Measurements from ENCODE around the gene CHRND.

Gene CHRND

DNA sequence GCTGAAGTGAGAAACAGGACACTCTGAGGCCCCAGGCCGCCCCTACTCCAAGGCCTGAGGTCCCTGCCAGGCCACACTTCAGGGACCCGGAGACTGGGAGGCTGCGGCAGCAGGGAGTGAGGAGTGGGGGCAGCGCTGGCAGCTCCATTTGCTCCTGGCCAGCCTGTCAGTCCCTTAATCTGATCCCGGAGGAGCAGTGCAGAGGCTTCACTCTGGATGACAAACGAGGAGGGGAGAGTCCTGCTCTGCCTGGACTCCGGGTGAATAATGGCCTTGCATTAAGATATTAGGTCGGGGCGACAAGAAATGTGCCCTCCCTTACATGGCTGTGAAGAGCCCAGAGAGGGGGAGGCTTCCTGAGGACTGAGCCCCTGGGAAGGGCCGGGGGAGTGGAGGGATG is 20.1 kb upstream of the CHRND start:
- Histone ChIP-seq H3K4me1 (ENCODE audit: insufficient read depth, low read length) (peaks cover 12% of the 10 kb centered on the region; the same call in 1 of the 2 replicates), H3K9me3 (ENCODE audit: control insufficient read depth, insufficient read depth, low read length) (no peaks in the 10 kb centered on the region; the same call in 1 of the 2 replicates), H3K9ac (ENCODE audit: low read depth, low read length) (no peak overlapping the region), H3K36me3 (ENCODE audit: insufficient read depth, low read length) (no peaks in the 10 kb centered on the region)

DNA sequence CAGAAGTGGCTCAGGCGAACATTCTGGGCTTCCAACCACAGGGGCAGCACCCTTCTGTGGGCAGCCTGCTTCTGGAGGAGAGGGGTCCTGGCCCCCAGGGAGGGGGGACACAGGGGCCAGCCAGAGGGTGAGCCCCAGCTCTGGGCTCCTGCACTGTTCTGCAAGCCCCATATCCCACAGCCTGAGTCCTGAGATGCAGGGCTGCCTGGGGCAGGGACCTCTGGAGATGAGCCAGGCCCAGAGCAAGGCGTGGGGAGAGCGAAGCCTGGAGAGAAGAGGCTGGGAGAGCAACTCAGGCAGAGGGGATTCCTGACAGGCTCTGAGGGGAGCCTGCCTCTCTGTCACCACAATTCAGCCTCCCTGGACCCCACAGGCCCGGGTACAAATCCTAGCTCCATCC is 19.3 kb upstream of the CHRND start:
- Histone ChIP-seq H3K9ac (ENCODE audit: low read depth, low read length) (no peak overlapping the region), H3K9me3 (ENCODE audit: control insufficient read depth, insufficient read depth, low read length) (no peaks in the 10 kb centered on the region; the same call in 1 of the 2 replicates), H3K4me1 (ENCODE audit: insufficient read depth, low read length) (peaks cover 12% of the 10 kb centered on the region; the same call in 1 of the 2 replicates), H3K36me3 (ENCODE audit: insufficient read depth, low read length) (no peaks in the 10 kb centered on the region)

DNA sequence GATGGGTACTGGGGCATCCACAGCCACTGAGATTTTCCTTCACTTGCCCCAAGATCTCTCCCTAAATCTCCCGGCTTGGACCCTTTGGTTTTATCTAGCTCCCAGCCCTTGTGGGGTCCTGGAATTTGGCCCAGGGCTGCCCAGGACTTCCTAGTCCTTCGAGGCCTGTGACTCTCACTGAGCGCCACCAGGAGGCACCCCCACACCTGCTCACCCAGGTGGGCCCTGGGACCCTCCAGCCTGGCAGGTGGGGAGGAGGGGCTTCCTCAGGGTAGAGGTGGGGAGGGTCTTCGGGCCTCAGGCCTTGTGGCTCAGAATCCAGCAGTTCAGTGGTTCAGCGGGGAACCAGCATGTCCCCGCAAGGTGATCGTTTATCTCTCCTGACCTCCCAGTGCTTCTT is 17.7 kb upstream of the CHRND start:
- Histone ChIP-seq H3K9me3 (ENCODE audit: control insufficient read depth, insufficient read depth, low read length) (no peaks in the 10 kb centered on the region; the same call in 1 of the 2 replicates), H3K36me3 (ENCODE audit: insufficient read depth, low read length) (no peaks in the 10 kb centered on the region), H3K4me1 (ENCODE audit: insufficient read depth, low read length) (peaks cover 9% of the 10 kb centered on the region; the same call in 1 of the 2 replicates), H3K9ac (ENCODE audit: low read depth, low read length) (no peak overlapping the region)

DNA sequence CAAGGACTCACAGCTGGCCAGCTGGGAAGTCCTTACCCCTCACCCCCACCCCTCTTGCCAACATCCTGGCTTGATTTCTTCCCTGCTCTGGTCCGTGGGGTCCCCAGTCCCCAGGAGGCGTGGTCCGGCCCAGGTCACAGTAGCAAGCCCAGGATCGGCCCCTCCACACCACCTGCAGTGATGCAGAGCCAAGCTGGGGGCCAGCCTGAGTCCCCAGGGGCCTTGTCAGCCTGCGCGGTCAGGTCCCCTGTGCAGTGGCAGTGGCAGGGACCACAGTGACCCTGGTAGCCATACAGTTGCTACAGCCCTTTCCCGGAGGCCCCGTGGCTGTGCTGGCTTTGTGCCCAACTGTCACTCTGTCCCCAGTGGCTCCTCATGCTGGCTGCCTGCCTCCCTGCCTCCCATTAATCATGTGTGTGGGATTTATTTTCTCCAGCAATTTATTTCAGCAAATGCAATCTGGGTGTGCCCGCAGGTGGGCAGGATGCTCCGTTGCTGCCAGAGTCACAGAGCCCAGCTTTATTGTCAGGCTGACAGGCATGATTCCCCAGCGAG is 14.5 kb upstream of the CHRND start:
- H3K9ac ChIP-seq (ENCODE audit: low read depth, low read length) = no peak overlapping the region
- no peaks in the 10 kb centered on the region for H3K9me3 ChIP-seq (ENCODE audit: control insufficient read depth, insufficient read depth, low read length)
- H3K36me3 ChIP-seq (ENCODE audit: insufficient read depth, low read length) = no peaks in the 10 kb centered on the region
- H3K4me1 ChIP-seq (ENCODE audit: insufficient read depth, low read length) = peaks cover 9% of the 10 kb centered on the region; the same call in 1 of the 2 replicates

DNA sequence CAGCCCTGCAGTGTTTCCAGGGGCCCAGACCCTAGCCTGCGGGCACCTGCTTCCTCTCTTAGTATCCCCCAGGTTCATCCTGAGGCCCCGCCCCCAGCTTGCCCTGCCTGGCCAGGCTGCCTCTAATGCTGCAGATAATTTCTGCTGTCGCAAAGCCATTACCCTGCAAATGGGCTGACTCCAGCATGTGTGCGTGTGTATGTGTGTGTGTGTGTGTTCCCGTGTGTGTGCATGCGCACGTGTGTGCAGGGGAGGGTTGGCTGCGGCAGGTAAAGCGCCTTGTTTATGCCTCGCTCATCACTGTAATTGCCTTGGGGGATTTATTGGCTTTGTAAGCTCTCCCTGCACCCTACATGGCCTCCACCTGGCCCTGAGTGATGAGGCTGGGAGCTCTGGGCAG is 13.4 kb upstream of the CHRND start:
- Histone ChIP-seq H3K36me3 (ENCODE audit: insufficient read depth, low read length) (no peaks in the 10 kb centered on the region), H3K9ac (ENCODE audit: low read depth, low read length) (no peak overlapping the region), H3K9me3 (ENCODE audit: control insufficient read depth, insufficient read depth, low read length) (no peaks in the 10 kb centered on the region), H3K4me1 (ENCODE audit: insufficient read depth, low read length) (peaks cover 9% of the 10 kb centered on the region; the same call in 1 of the 2 replicates)

DNA sequence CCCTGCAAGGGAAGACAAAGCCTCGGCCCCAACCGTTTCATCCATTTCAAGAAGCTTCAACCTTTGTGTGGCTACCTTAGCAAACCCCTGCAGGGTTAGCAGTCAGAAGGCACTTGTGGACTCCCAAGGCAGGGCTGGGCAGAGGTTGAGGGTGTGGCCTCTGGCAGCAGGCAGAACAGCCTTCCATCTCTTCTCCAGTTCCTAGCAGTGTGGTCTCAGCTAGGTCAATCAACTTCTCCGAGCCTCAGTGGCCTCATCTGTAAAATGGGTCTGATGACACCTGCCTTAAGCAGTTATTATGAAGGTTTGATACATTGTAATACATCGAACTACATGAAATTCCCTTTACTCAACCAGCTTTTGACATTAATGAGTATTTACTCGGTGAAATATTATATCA is 12.6 kb upstream of the CHRND start:
- Histone ChIP-seq H3K4me1 (ENCODE audit: insufficient read depth, low read length) (peaks cover 9% of the 10 kb centered on the region; the same call in 1 of the 2 replicates), H3K36me3 (ENCODE audit: insufficient read depth, low read length) (no peaks in the 10 kb centered on the region), H3K9me3 (ENCODE audit: control insufficient read depth, insufficient read depth, low read length) (no peaks in the 10 kb centered on the region), H3K9ac (ENCODE audit: low read depth, low read length) (no peak overlapping the region)

DNA sequence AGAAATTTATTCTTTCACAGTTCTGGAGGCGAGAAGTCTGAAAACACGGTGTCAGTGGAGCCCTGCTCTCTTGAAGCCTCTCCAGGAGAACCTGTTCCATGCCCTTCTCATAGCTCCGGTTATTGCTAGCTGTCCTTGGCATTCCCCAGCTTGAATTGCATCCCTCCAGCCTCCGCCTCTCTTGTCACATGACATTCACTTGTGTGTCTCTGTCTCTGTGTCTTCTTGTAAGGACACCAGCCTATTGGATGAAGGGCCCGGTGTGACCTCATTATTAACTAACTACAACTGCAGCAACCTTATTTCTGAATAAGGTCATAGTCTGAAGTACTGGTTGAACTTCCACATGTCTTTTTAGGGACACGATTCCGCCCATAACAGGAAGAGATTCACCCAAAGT is 10.3 kb upstream of the CHRND start:
- H3K36me3 ChIP-seq (ENCODE audit: insufficient read depth, low read length) = no peaks in the 10 kb centered on the region
- no peak overlapping the region for H3K9ac ChIP-seq (ENCODE audit: low read depth, low read length)
- peaks cover 20% of the 10 kb centered on the region for H3K4me1 ChIP-seq (ENCODE audit: insufficient read depth, low read length)
- H3K9me3 ChIP-seq (ENCODE audit: control insufficient read depth, insufficient read depth, low read length) = no peaks in the 10 kb centered on the region

DNA sequence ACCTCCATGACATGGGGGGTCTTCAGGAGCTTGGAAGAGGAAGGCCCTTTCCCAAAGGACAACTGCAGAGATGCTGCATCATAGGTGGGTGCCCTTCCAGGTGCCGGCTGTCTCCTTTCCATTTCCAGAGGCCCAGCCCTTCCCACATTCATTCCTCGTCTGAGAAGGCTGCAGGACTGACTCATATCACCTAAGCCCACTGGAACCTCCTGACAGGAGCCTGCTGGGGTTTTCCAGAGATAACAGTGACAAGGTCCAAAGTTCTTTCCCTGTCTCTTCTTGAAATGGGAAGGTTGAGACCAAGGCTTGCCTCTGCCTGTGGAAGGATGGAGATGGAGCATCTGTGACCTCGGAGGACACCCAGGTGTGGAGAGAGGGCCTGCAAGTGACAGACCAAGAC is 9.4 kb upstream of the CHRND start:
- H3K9me3 ChIP-seq (ENCODE audit: control insufficient read depth, insufficient read depth, low read length) = no peaks in the 10 kb centered on the region
- no peaks in the 10 kb centered on the region for H3K36me3 ChIP-seq (ENCODE audit: insufficient read depth, low read length)
- H3K9ac ChIP-seq (ENCODE audit: low read depth, low read length) = no peak overlapping the region
- H3K4me1 ChIP-seq (ENCODE audit: insufficient read depth, low read length) = peaks cover 20% of the 10 kb centered on the region

DNA sequence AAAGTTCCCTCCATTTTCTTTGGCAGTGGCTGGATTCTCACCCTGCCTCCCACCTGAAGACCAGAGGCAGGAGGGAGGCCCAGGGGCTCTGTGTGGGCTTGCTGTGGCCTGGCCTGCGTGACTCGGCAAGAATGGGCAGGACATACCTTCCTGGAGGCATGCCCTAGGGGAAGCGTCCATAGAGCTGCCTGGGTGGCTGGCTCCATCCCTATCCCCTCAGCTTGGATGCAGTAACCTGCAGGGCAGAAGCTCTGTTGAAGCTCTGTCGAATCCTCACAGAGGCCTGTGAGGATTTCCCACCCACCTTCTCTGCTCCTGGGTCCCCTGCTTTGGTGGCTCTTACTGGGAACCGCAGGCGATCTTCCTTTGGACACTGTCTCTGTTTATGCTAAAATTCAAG is 7.1 kb upstream of the CHRND start:
- Histone ChIP-seq H3K36me3 (ENCODE audit: insufficient read depth, low read length) (no peaks in the 10 kb centered on the region), H3K9me3 (ENCODE audit: control insufficient read depth, insufficient read depth, low read length) (no peaks in the 10 kb centered on the region), H3K9ac (ENCODE audit: low read depth, low read length) (no peak overlapping the region), H3K4me1 (ENCODE audit: insufficient read depth, low read length) (peaks cover 20% of the 10 kb centered on the region)

DNA sequence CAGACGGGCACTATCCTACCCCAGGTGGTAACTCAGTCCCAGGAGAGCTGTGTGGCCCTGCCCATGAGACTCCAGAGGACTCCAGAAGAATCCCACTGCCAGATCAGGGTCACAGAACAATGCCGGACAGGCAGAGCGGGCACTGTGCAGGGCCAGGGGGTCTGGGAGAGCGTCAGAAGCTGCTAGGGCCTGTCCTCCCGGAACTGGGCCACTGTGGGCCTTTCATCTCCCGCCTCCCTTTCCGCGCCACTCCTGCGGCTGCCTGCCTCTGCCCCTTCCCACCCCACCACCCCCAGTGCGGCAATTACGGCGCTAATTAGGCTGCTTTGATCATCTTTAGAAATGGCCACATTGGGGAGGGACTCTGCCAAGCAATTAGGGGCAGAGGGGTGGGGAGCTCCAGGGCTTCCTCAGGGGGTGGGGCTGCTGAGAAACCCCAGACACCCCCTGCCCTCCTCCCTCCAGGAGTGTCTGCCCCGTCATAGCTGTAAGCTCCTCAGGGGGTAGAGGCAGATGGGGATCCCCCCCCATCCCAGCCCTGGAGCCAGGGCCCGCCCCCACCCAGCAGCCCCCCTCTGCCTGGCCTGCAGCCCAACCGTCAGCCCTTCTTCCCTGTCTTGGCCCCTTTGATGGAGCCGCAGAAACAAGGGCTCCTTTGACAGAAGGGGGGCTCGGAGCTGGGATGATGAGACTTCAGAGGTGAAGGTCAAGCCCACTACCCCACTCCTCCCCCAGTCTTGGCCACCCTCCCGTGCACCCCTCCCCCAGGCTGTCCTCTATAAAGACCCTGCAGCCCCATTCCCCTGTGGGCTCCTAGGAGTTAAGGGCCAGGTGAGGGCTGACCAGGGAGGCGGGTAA is 6.2 kb upstream of the CHRND start, which contains the start of gene PRSS56:
TSS of gene PRSS56 (plus strand) at position 808 of the 858 bp plus-strand sequence. CDS start 211 bp downstream, outside the sequence.
- Histone ChIP-seq H3K9ac (ENCODE audit: low read depth, low read length) (no peak within 1 kb of the TSS), H3K9me3 (ENCODE audit: control insufficient read depth, insufficient read depth, low read length) (no peaks in the 10 kb centered on the region), H3K36me3 (ENCODE audit: insufficient read depth, low read length) (no peaks in the 10 kb centered on the region), H3K4me1 (ENCODE audit: insufficient read depth, low read length) (peaks cover 20% of the 10 kb centered on the region)

DNA sequence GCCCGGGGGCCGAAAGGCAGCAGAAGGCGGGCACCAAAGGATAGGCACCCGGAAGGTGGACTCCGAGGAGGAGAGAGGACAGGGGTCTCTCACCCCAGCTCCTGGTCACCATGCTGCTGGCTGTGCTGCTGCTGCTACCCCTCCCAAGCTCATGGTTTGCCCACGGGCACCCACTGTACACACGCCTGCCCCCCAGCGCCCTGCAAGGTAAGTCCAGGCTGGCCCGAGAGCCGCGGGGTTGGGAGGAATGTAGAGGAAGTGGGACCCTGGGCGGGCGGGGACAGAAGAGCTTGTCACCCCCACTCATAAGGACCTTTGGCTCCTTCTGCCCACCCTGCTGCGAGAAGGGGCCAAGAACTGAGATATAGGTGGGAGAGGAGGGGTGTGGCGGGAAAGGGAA is 5.5 kb upstream of the CHRND start:
- peaks cover 16% of the 10 kb centered on the region for H3K4me1 ChIP-seq (ENCODE audit: insufficient read depth, low read length)
- no peak overlapping the region for H3K9ac ChIP-seq (ENCODE audit: low read depth, low read length)
- no peaks in the 10 kb centered on the region for H3K36me3 ChIP-seq (ENCODE audit: insufficient read depth, low read length)
- H3K9me3 ChIP-seq (ENCODE audit: control insufficient read depth, insufficient read depth, low read length) = no peaks in the 10 kb centered on the region

DNA sequence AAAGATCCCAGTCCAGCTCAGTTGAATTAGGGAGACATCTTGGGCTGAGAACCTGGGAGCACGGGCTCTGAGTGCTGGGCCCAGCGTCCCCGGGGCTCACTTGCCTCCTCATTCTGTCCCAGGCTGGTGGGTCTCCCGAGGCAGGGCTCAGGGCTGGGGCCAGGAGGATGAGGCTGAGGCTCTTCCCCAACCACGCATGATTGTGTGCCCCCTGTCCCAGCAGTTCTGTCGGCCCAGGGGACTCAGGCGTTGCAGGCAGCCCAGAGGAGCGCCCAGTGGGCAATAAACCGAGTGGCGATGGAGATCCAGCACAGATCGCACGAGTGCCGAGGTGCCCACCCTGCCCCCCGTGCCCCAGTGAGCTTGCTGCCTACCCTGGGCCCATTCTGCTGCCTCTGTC is 4.9 kb upstream of the CHRND start:
- Histone ChIP-seq H3K9ac (ENCODE audit: low read depth, low read length) (no peak overlapping the region), H3K36me3 (ENCODE audit: insufficient read depth, low read length) (no peaks in the 10 kb centered on the region), H3K9me3 (ENCODE audit: control insufficient read depth, insufficient read depth, low read length) (no peaks in the 10 kb centered on the region), H3K4me1 (ENCODE audit: insufficient read depth, low read length) (peaks cover 13% of the 10 kb centered on the region)

DNA sequence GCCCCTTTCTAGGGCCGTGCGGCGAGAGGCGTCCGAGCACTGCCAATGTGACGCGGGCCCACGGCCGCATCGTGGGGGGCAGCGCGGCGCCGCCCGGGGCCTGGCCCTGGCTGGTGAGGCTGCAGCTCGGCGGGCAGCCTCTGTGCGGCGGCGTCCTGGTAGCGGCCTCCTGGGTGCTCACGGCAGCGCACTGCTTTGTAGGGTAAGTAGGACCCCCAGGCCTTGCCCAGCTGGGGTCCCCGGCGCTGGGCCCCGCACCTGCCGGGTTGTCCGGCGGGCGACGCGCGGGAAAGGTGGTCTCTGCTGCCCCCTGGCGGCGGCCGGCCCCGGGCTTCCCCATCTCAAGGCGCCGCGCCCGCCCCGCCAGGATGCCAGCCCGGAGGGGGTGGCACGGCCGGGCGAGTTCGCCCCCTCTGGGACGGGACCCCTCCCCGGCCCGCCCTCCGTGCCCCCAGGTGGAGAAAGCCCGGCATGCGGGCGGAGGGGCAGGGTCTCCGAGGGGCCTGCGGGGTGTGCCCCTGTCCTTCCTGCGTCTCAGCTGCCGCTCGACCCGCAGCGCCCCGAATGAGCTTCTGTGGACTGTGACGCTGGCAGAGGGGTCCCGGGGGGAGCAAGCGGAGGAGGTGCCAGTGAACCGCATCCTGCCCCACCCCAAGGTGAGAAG is 3.9 kb upstream of the CHRND start:
- Histone ChIP-seq H3K36me3 (ENCODE audit: insufficient read depth, low read length) (no peaks in the 10 kb centered on the region), H3K4me1 (ENCODE audit: insufficient read depth, low read length) (peaks cover 15% of the 10 kb centered on the region), H3K9ac (ENCODE audit: low read depth, low read length) (peak overlapping the region; percentile 30; the same call in 1 of the 2 replicates), H3K9me3 (ENCODE audit: control insufficient read depth, insufficient read depth, low read length) (no peaks in the 10 kb centered on the region)

DNA sequence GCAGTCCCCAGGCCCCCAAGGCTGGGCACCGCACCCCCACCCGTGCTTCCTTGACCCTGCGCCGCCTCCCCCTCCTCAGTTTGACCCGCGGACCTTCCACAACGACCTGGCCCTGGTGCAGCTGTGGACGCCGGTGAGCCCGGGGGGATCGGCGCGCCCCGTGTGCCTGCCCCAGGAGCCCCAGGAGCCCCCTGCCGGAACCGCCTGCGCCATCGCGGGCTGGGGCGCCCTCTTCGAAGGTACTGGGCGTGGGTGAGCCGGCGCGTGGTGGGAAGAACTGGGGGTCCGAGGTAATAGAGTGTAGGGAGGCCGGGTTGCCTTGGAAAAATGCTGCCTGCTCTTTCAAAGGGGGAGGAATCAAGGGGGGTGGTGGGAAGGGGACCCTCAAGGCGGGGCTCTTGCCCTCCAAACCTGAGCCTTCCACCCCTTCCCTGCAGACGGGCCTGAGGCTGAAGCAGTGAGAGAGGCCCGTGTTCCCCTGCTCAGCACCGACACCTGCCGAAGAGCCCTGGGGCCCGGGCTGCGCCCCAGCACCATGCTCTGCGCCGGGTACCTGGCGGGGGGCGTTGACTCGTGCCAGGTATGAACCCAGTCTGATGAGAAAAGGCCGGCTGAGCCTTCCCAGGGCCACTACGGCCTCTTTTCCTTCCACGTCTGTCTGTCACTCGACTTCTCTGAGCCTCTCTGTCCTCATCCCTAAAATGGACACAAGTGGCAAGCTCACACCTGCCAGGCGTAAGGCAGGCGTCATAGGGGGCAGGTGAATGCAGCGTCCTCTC is 3.1 kb upstream of the CHRND start:
- Histone ChIP-seq H3K9ac (ENCODE audit: low read depth, low read length) (peak overlapping the region; percentile 51; the same call in 1 of the 2 replicates), H3K9me3 (ENCODE audit: control insufficient read depth, insufficient read depth, low read length) (no peaks in the 10 kb centered on the region), H3K36me3 (ENCODE audit: insufficient read depth, low read length) (no peaks in the 10 kb centered on the region), H3K4me1 (ENCODE audit: insufficient read depth, low read length) (peaks cover 15% of the 10 kb centered on the region)

Measured in ES-I3 (cell line).